ENCODE results near the gene SDR42E2. TPM values are rescaled to one million over a fixed set of nuclear protein-coding genes. Genes with fewer than 3 reads are reported as not detected.
"Not testable (repeated sequence)": the region's sequence is repeated elsewhere in the genome, so short reads cannot be mapped to it uniquely, and the experiment has no call there.

SDR42E2 gene
- polyA plus RNA-seq, 1 of the 3 experiments (the other 2 are of a cell fraction): not detected

DNA sequence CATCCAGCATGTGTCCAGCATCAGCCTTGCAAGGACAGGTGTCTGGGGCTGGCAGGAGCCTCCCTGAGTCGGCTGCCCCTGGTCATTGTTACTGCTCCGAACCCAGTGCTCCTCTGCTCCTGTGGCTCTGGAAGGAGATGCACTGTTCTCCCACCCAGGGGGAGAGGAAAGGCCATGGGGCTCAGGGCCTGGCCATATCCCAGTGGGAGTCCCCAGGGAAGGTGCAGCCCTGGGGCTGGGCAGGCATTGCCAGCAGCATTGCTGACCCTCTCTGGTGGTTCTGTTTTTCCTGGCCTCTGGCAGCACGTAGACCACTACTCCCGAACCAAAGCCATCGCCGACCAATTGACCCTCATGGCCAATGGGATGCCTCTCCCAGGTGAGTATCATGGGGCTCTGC, 9.6 kb downstream of the SDR42E2 start:
- Histone ChIP-seq H2AFZ (ENCODE audit: low read depth) (no peak overlapping the region), H4K20me1 (ENCODE audit: insufficient read depth) (no peaks in the 10 kb centered on the region), H3K9ac (no peak overlapping the region), H3K27ac (ENCODE audit: low read depth in 2 of 2, low read length in 1 of 2) (no peak overlapping the region), H3K4me1 (ENCODE audit: control insufficient read depth in 1 of 2, insufficient read depth in 2 of 2, low read depth in 1 of 2, low read length in 1 of 2) (no peaks in the 10 kb centered on the region), H3K9me2 (no peaks in the 10 kb centered on the region), H3K36me3 (replicated peaks in 1 of 2; ENCODE audit: control insufficient read depth in 1 of 2, insufficient read depth in 2 of 2, low read length in 1 of 2) (no peaks in the 10 kb centered on the region), H3K79me2 (ENCODE audit: insufficient read depth) (no peaks in the 10 kb centered on the region), H3K4me2 (no peak overlapping the region), H3K9me3 (no peaks in the 10 kb centered on the region), H3F3A (replicated peaks; ENCODE audit: insufficient read depth) (no peaks in the 10 kb centered on the region), H3K4me3 (ENCODE audit: low read depth in 2 of 2, low read length in 1 of 2) (no peak overlapping the region), H3K27me3 (ENCODE audit: insufficient read depth) (no peaks in the 10 kb centered on the region)
- WGBS (ENCODE audit: low lambda C conversion rate): 80% methylated on average over 5 of the region's 6 CpGs
- ChIA-PET CTCF (no interaction called here), POLR2A (no interaction called here)
- DNase-seq: no peak
- TF ChIP-seq YY1 (IDR thresholded peaks at IDR 0.05; ENCODE audit: low read depth) (no peak), JUND (IDR thresholded peaks at IDR 0.05) (no peak), MXI1 (IDR thresholded peaks at IDR 0.05; ENCODE audit: low read depth, low read length) (no peak), CHD2 (IDR thresholded peaks at IDR 0.05; ENCODE audit: low read length, partially characterized antibody) (no peak), TAF1 (IDR thresholded peaks at IDR 0.05; ENCODE audit: borderline replicate concordance, low read depth, low read length) (no peak), EZH2phosphoT487 (IDR thresholded peaks at IDR 0.05; ENCODE audit: borderline replicate concordance, low read depth) (no peak), ELF1 (IDR thresholded peaks at IDR 0.05) (no peak), RFX5 (IDR thresholded peaks at IDR 0.05; ENCODE audit: low read length) (no peak), MEF2A (IDR thresholded peaks at IDR 0.05; ENCODE audit: borderline replicate concordance, low read depth) (no peak), TEAD4 (IDR thresholded peaks at IDR 0.05; ENCODE audit: borderline replicate concordance, insufficient read depth) (no peak), FOXM1 (IDR thresholded peaks at IDR 0.05; ENCODE audit: low read depth) (no peak), SIN3A (IDR thresholded peaks at IDR 0.05; ENCODE audit: borderline replicate concordance, low read depth, low read length) (no peak), GABPA (IDR thresholded peaks at IDR 0.05; ENCODE audit: low read depth) (no peak), FOSL2 (IDR thresholded peaks at IDR 0.05; ENCODE audit: borderline replicate concordance, low read depth) (no peak), RXRA (IDR thresholded peaks at IDR 0.05; ENCODE audit: borderline replicate concordance, low read depth) (no peak)
- TF ChIP-seq, protein P1, sequence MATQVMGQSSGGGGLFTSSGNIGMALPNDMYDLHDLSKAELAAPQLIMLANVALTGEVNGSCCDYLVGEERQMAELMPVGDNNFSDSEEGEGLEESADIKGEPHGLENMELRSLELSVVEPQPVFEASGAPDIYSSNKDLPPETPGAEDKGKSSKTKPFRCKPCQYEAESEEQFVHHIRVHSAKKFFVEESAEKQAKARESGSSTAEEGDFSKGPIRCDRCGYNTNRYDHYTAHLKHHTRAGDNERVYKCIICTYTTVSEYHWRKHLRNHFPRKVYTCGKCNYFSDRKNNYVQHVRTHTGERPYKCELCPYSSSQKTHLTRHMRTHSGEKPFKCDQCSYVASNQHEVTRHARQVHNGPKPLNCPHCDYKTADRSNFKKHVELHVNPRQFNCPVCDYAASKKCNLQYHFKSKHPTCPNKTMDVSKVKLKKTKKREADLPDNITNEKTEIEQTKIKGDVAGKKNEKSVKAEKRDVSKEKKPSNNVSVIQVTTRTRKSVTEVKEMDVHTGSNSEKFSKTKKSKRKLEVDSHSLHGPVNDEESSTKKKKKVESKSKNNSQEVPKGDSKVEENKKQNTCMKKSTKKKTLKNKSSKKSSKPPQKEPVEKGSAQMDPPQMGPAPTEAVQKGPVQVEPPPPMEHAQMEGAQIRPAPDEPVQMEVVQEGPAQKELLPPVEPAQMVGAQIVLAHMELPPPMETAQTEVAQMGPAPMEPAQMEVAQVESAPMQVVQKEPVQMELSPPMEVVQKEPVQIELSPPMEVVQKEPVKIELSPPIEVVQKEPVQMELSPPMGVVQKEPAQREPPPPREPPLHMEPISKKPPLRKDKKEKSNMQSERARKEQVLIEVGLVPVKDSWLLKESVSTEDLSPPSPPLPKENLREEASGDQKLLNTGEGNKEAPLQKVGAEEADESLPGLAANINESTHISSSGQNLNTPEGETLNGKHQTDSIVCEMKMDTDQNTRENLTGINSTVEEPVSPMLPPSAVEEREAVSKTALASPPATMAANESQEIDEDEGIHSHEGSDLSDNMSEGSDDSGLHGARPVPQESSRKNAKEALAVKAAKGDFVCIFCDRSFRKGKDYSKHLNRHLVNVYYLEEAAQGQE (IDR thresholded peaks at IDR 0.05; ENCODE audit: low read depth, low read length): no peak
- TF ChIP-seq, protein P2, sequence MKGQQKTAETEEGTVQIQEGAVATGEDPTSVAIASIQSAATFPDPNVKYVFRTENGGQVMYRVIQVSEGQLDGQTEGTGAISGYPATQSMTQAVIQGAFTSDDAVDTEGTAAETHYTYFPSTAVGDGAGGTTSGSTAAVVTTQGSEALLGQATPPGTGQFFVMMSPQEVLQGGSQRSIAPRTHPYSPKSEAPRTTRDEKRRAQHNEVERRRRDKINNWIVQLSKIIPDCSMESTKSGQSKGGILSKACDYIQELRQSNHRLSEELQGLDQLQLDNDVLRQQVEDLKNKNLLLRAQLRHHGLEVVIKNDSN (IDR thresholded peaks at IDR 0.05; ENCODE audit: borderline replicate concordance, low read depth): no peak
- TF ChIP-seq, protein P3, sequence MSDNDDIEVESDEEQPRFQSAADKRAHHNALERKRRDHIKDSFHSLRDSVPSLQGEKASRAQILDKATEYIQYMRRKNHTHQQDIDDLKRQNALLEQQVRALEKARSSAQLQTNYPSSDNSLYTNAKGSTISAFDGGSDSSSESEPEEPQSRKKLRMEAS (IDR thresholded peaks at IDR 0.05; ENCODE audit: low read depth): no peak
- TF ChIP-seq, protein P4, sequence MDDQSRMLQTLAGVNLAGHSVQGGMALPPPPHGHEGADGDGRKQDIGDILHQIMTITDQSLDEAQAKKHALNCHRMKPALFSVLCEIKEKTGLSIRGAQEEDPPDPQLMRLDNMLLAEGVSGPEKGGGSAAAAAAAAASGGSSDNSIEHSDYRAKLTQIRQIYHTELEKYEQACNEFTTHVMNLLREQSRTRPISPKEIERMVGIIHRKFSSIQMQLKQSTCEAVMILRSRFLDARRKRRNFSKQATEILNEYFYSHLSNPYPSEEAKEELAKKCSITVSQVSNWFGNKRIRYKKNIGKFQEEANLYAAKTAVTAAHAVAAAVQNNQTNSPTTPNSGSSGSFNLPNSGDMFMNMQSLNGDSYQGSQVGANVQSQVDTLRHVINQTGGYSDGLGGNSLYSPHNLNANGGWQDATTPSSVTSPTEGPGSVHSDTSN (IDR thresholded peaks at IDR 0.05): no peak
- TF ChIP-seq, protein P5, sequence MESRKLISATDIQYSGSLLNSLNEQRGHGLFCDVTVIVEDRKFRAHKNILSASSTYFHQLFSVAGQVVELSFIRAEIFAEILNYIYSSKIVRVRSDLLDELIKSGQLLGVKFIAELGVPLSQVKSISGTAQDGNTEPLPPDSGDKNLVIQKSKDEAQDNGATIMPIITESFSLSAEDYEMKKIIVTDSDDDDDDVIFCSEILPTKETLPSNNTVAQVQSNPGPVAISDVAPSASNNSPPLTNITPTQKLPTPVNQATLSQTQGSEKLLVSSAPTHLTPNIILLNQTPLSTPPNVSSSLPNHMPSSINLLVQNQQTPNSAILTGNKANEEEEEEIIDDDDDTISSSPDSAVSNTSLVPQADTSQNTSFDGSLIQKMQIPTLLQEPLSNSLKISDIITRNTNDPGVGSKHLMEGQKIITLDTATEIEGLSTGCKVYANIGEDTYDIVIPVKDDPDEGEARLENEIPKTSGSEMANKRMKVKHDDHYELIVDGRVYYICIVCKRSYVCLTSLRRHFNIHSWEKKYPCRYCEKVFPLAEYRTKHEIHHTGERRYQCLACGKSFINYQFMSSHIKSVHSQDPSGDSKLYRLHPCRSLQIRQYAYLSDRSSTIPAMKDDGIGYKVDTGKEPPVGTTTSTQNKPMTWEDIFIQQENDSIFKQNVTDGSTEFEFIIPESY (IDR thresholded peaks at IDR 0.05; ENCODE audit: borderline replicate concordance, low read depth): no peak

DNA sequence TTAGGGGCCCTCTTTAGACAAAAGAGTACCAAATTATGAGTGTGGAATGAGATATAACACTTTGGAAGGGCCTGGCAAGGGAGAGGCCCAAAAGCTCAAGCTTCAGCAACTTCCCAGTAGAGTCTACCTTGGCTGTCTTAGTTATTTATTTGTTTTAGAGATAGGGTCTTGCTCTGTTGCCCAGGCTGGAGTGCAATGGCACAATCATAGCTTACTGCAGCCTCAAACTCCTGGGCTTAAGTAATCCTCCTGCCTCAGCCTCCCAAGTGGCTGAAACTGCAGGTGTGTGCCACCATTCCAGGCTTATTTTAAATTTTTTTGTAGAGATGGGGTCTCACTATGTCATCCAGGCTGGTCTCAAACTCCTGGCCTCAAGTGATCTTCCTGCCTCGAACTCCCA, 10.3 kb downstream of the SDR42E2 start:
- H3K9ac ChIP-seq; H3K4me1 ChIP-seq (ENCODE audit: control insufficient read depth in 1 of 2, insufficient read depth in 2 of 2, low read depth in 1 of 2, low read length in 1 of 2); H2AFZ ChIP-seq (ENCODE audit: low read depth); H3K9me2 ChIP-seq; DNase-seq; H3K79me2 ChIP-seq (ENCODE audit: insufficient read depth); H3K9me3 ChIP-seq; H3K4me2 ChIP-seq; H3K27me3 ChIP-seq (ENCODE audit: insufficient read depth); H3K4me3 ChIP-seq (ENCODE audit: low read depth in 2 of 2, low read length in 1 of 2); H3K27ac ChIP-seq (ENCODE audit: low read depth in 2 of 2, low read length in 1 of 2); POLR2A ChIA-PET; H3F3A ChIP-seq (replicated peaks; ENCODE audit: insufficient read depth); H4K20me1 ChIP-seq (ENCODE audit: insufficient read depth); H3K36me3 ChIP-seq (replicated peaks in 1 of 2; ENCODE audit: control insufficient read depth in 1 of 2, insufficient read depth in 2 of 2, low read length in 1 of 2): not testable (repeated sequence)
- CTCF ChIA-PET: interaction anchor here (2.8 kb wide), 1 partner anchor 16 kb away, joined by 18 read pairs; no protein-coding TSS in a partner anchor
- WGBS (ENCODE audit: low lambda C conversion rate): 9% methylated on average over 1 of the region's 1 CpG

Data from SK-N-SH (cell line).